GM12878 (cell line): Measurements from ENCODE around the gene RBM4B. TPM values are rescaled to one million over a fixed set of nuclear protein-coding genes. Genes with fewer than 3 reads are reported as not detected.

Experiments used
- ATAC-seq: fragments of 200-7000 bp; cut with Tn5 transposase; 3 replicates; pipeline ENCODE4 v1.9.1; 2020; ENCODE audit warnings: mild to moderate bottlenecking, moderate library complexity
- BruUV-seq: library from RNA; stranded (reverse); fragments of 400-500 nt; replicated peaks from 2 replicates; lab custom pipeline; 2021; lab: Mats Ljungman, UMichigan
- CTCF ChIA-PET: fragments of 300-600 bp; sonication (Branson Sonifier 250); formaldehyde crosslinking; extraction: SDS; loops from one replicate; lab custom pipeline; 2021; ENCODE audit warnings: inconsistent platforms; lab: Yijun Ruan, JAX
- POLR2A ChIA-PET: fragments of 350-600 bp; formaldehyde crosslinking; extraction: SDS; loops from one replicate; lab custom pipeline; 2021; ENCODE audit warnings: inconsistent platforms; lab: Charles Lee
- RAD21 ChIA-PET: fragments of 300-600 bp; sonication (Branson Sonifier 250); formaldehyde crosslinking; loops from one replicate; lab custom pipeline; 2023; ENCODE audit warnings: antibody characterized with exemption; ENCODE audit not compliant: unreplicated experiment; lab: Charles Lee
- SMC1A ChIA-PET: fragments of 300-600 bp; sonication (Branson Sonifier 250); formaldehyde crosslinking; loops from one replicate; lab custom pipeline; 2023; ENCODE audit not compliant: unreplicated experiment, uncharacterized antibody; lab: Charles Lee
- DNase-seq: peaks from one replicate; pipeline ENCODE4 v3.0.0-alpha.2; 2011; ENCODE audit warnings: low read depth, low spot score
- FAIRE-seq: peaks from 3 replicates; lab custom pipeline; 2011; peaks lifted over from hg19 to GRCh38; lab: Jason Lieb, UNC
- H2AFZ ChIP-seq: 2 replicates; pipeline ENCODE4 v1.6.0; 2011; ENCODE audit warnings: low read depth, low read length, control low read depth; ENCODE audit not compliant: control insufficient read depth
- H3K27ac ChIP-seq: 2 replicates; pipeline ENCODE4 v1.5.1; 2011; ENCODE audit warnings: control low read depth; ENCODE audit not compliant: control insufficient read depth, insufficient read depth
- H3K27me3 ChIP-seq, 2 experiments: replicated peaks in 1 of 2; 2 replicates each; pipeline versions ENCODE4 v1.6.0 to v1.6.1; 2011; ENCODE audit warnings: low read length in 1 of 2; ENCODE audit not compliant: control insufficient read depth in 2 of 2, insufficient read depth in 2 of 2
- H3K36me3 ChIP-seq, 2 experiments: 2 replicates each; pipeline ENCODE4 v1.5.1; 2011; ENCODE audit warnings: low read length in 1 of 2; ENCODE audit not compliant: control insufficient read depth in 2 of 2, insufficient read depth in 2 of 2
- H3K4me1 ChIP-seq: 2 replicates; pipeline ENCODE4 v1.6.1; 2011; ENCODE audit warnings: mild to moderate bottlenecking, low read length, moderate library complexity, mixed read lengths; ENCODE audit not compliant: control insufficient read depth, insufficient read depth
- H3K4me2 ChIP-seq: 2 replicates; pipeline ENCODE4 v1.6.0; 2011; ENCODE audit warnings: control low read depth; ENCODE audit not compliant: control insufficient read depth, insufficient read depth
- H3K4me3 ChIP-seq: fragments of 200-600 bp; sonication (generic); 2 replicates; pipeline ENCODE4 v1.5.1; 2016
- H3K79me2 ChIP-seq: 2 replicates; pipeline ENCODE4 v1.6.0; 2011; ENCODE audit warnings: low read length; ENCODE audit not compliant: control insufficient read depth, insufficient read depth
- H3K9ac ChIP-seq: 2 replicates; pipeline ENCODE4 v1.8.0; 2011; ENCODE audit warnings: low read length, control low read depth, mixed read lengths; ENCODE audit not compliant: control insufficient read depth, insufficient read depth
- H3K9me3 ChIP-seq: replicated peaks from 3 replicates; pipeline ENCODE4 v1.5.1; 2011; ENCODE audit warnings: mild to moderate bottlenecking, low read length; ENCODE audit not compliant: control insufficient read depth, insufficient read depth
- H4K20me1 ChIP-seq: 2 replicates; pipeline ENCODE4 v1.6.0; 2011; ENCODE audit not compliant: control insufficient read depth, insufficient read depth
- CHD1 ChIP-seq: IDR thresholded peaks from 2 replicates; pipeline ENCODE4 v1.6.1; 2012; ENCODE audit warnings: low read depth, low read length, improper control_type of control experiment
- CREM ChIP-seq: IDR thresholded peaks from 2 replicates; pipeline ENCODE4 v1.6.1; 2014; ENCODE audit warnings: antibody characterized with exemption, low read depth
- HDAC2 ChIP-seq: fragments of 200-600 bp; sonication (generic); IDR thresholded peaks from 2 replicates; pipeline ENCODE4 v1.6.1; 2017
- HDAC6 ChIP-seq: fragments of 200-600 bp; sonication (generic); IDR thresholded peaks from one replicate; pipeline ENCODE4 v1.8.0; 2017; ENCODE audit warnings: antibody characterized with exemption; ENCODE audit not compliant: unreplicated experiment
- IKZF1 ChIP-seq: fragments of 450-650 bp; conservative IDR thresholded peaks from 2 replicates; pipeline ENCODE4 v1.6.1; 2017; ENCODE audit warnings: antibody characterized with exemption, mild to moderate bottlenecking
- MTA3 ChIP-seq: IDR thresholded peaks from 2 replicates; pipeline ENCODE4 v1.6.1; 2012; ENCODE audit warnings: low read length, inconsistent platforms, borderline replicate concordance
- NR2F1 ChIP-seq: fragments of 450-650 bp; conservative IDR thresholded peaks from 2 replicates; pipeline ENCODE4 v1.6.1; 2017; ENCODE audit warnings: mild to moderate bottlenecking
- POLR2A ChIP-seq: IDR thresholded peaks from 2 replicates; pipeline ENCODE4 v1.6.1; 2011; ENCODE audit warnings: low read depth, mild to moderate bottlenecking, low read length
- POLR2AphosphoS2 ChIP-seq: IDR thresholded peaks from 2 replicates; pipeline ENCODE4 v1.6.1; 2011; ENCODE audit warnings: low read depth, mild to moderate bottlenecking, low read length, improper control_type of control experiment, moderate library complexity
- RB1 ChIP-seq: fragments of 450-650 bp; formaldehyde crosslinking; IDR thresholded peaks from 2 replicates; pipeline ENCODE4 v1.6.1; 2017; ENCODE audit warnings: mild to moderate bottlenecking, borderline replicate concordance
- SMAD5 ChIP-seq: IDR thresholded peaks from 2 replicates; pipeline ENCODE4 v1.6.1; 2016; ENCODE audit warnings: antibody characterized with exemption, low read depth
- YY1 ChIP-seq: IDR thresholded peaks from 2 replicates; pipeline ENCODE4 v1.6.1; 2011; ENCODE audit warnings: low read depth, mild to moderate bottlenecking, low read length
- WGBS: methylation state at CpG from one replicate; pipeline ENCODE4 v1.1.6; 2016; ENCODE audit warnings: low lambda C conversion rate; ENCODE audit not compliant: insufficient replicate concordance, insufficient coverage; ENCODE audit errors: missing lambda C conversion rate; 5-methylcytosine and 5-hydroxymethylcytosine counted together
- in situ Hi-C: fragments of 300-500 bp; cut with MboI; formaldehyde crosslinking; loops from 9 replicates; pipeline ENCODE4 v1.14.3; 2018; ENCODE audit warnings: mixed read lengths
- intact Hi-C: fragments of 100-400 bp; cut with micrococcal nuclease; formaldehyde crosslinking; loops from one replicate; pipeline ENCODE4 v1.14.2; 2022; ENCODE audit not compliant: unreplicated experiment
- polyA plus RNA-seq, 11 experiments: library from polyadenylated mRNA; depleted of rRNA in 4 of 11; unstranded in 6 of 11; stranded (reverse) in 5 of 11; fragments of >200 nt; fragmentation: Nextera tagmentation in 4 of 11; fragmentation: Illumina TruSeq in 1 of 11; extraction: Ambion mirVana in 4 of 11; extraction: Trizol in 1 of 11; gene quantifications; 1 replicate in 1 of 11; 2 replicates in 10 of 11; pipeline versions ENCODE4 v1.2.1 to v1.2.3, GENCODE V29; 2011 to 2016; ENCODE audit warnings: inconsistent platforms in 2 of 11, missing spikeins in 2 of 11, low read depth in 1 of 11
- total RNA-seq, 4 experiments: library from RNA; depleted of rRNA in 3 of 4; stranded (reverse); fragments of >200 nt in 3 of 4; fragmentation: Illumina TruSeq in 1 of 4; extraction: Trizol in 1 of 4; gene quantifications; 2 replicates each; pipeline versions ENCODE4 v1.2.1 to v1.2.3, GENCODE V29; 2013 to 2021
- TF ChIP-seq, protein P1 (sequence below): fragments of 450-650 bp; conservative IDR thresholded peaks from 2 replicates; pipeline ENCODE4 v1.6.1; 2017; ENCODE audit warnings: mild to moderate bottlenecking, moderate library complexity
- TF ChIP-seq, protein P2 (sequence below): IDR thresholded peaks from 2 replicates; pipeline ENCODE4 v1.6.1; 2012; ENCODE audit warnings: low read depth, low read length, improper control_type of control experiment
- TF ChIP-seq, protein P3 (sequence below): fragments of 450-650 bp; IDR thresholded peaks from 2 replicates; pipeline ENCODE4 v1.6.1; 2017; ENCODE audit warnings: antibody characterized with exemption, mild to moderate bottlenecking, moderate library complexity
- TF ChIP-seq, protein P4 (sequence below), 3 experiments: IDR thresholded peaks in 2 of 3; conservative IDR thresholded peaks in 1 of 3; 2 replicates each; pipeline ENCODE4 v1.5.1; 2011; ENCODE audit warnings: low read depth in 3 of 3, low read length in 3 of 3, mild to moderate bottlenecking in 3 of 3, control low read depth in 2 of 3, moderate library complexity in 2 of 3, inconsistent platforms in 1 of 3, mixed read lengths in 1 of 3; ENCODE audit not compliant: control insufficient read depth in 2 of 3, insufficient read depth in 1 of 3; ENCODE audit errors: extremely low read depth in 1 of 3

The RBM4B gene
- total and polyA plus RNA-seq, 10 of the 15 experiments (the other 5 are each of a cell fraction or from before 2014, with no cell fraction given): 16.1 to 37.0 (median 21.6) TPM

DNA sequence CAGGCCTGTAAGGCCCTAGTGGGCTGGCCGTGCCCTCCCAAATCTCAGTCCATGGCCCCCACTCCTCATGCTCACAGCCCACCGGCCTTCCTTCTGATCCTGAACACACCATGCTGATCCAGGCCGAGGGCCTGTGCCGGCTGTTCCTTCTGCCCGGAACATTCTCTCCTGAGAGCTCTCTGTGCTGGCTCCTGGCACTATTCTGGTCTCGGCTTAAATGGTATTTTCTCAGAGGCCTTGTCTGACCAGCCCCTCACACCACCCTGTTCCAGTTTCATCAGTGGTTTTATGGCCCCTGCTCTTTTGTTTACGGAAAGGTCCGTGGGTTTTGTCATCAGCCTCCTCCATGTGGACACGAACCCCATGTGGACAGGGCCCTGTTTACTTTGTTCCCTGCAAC lies 29.3 kb upstream of the RBM4B start:
- RAD21 ChIA-PET: no interaction called here
- FAIRE-seq: no peak
- H3K9me3 ChIP-seq: no peaks in the 10 kb centered on the region
- SMC1A ChIA-PET: no interaction called here
- H3K9ac ChIP-seq: no peak overlapping the region
- in situ Hi-C loops (no loop called here), intact Hi-C loops (no loop called here)
- no peaks in the 10 kb centered on the region for H3K36me3 ChIP-seq
- no peak overlapping the region for H3K27ac ChIP-seq
- no peak overlapping the region for H3K4me2 ChIP-seq
- POLR2A ChIA-PET: no interaction called here
- no peak overlapping the region for H2AFZ ChIP-seq
- CTCF ChIA-PET: no interaction called here
- H3K79me2 ChIP-seq: no peaks in the 10 kb centered on the region
- no peak for ATAC-seq
- 54% methylated on average over 9 of the region's 9 CpGs for WGBS
- H3K27me3 ChIP-seq: no peaks in the 10 kb centered on the region
- no TSS peak for BruUV-seq
- DNase-seq: no peak
- no peak overlapping the region for H3K4me3 ChIP-seq
- no peaks in the 10 kb centered on the region for H4K20me1 ChIP-seq
- H3K4me1 ChIP-seq: no peaks in the 10 kb centered on the region
- TF ChIP-seq CHD1 (no peak), YY1 (no peak), SMAD5 (no peak), POLR2A (no peak), HDAC2 (no peak), POLR2AphosphoS2 (no peak), RB1 (no peak), NR2F1 (no peak), CREM (no peak), HDAC6 (no peak), MTA3 (no peak), IKZF1 (no peak)
- TF ChIP-seq, protein P1, sequence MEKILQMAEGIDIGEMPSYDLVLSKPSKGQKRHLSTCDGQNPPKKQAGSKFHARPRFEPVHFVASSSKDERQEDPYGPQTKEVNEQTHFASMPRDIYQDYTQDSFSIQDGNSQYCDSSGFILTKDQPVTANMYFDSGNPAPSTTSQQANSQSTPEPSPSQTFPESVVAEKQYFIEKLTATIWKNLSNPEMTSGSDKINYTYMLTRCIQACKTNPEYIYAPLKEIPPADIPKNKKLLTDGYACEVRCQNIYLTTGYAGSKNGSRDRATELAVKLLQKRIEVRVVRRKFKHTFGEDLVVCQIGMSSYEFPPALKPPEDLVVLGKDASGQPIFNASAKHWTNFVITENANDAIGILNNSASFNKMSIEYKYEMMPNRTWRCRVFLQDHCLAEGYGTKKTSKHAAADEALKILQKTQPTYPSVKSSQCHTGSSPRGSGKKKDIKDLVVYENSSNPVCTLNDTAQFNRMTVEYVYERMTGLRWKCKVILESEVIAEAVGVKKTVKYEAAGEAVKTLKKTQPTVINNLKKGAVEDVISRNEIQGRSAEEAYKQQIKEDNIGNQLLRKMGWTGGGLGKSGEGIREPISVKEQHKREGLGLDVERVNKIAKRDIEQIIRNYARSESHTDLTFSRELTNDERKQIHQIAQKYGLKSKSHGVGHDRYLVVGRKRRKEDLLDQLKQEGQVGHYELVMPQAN: no peak
- TF ChIP-seq, protein P2, sequence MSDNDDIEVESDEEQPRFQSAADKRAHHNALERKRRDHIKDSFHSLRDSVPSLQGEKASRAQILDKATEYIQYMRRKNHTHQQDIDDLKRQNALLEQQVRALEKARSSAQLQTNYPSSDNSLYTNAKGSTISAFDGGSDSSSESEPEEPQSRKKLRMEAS: no peak
- TF ChIP-seq, protein P3, sequence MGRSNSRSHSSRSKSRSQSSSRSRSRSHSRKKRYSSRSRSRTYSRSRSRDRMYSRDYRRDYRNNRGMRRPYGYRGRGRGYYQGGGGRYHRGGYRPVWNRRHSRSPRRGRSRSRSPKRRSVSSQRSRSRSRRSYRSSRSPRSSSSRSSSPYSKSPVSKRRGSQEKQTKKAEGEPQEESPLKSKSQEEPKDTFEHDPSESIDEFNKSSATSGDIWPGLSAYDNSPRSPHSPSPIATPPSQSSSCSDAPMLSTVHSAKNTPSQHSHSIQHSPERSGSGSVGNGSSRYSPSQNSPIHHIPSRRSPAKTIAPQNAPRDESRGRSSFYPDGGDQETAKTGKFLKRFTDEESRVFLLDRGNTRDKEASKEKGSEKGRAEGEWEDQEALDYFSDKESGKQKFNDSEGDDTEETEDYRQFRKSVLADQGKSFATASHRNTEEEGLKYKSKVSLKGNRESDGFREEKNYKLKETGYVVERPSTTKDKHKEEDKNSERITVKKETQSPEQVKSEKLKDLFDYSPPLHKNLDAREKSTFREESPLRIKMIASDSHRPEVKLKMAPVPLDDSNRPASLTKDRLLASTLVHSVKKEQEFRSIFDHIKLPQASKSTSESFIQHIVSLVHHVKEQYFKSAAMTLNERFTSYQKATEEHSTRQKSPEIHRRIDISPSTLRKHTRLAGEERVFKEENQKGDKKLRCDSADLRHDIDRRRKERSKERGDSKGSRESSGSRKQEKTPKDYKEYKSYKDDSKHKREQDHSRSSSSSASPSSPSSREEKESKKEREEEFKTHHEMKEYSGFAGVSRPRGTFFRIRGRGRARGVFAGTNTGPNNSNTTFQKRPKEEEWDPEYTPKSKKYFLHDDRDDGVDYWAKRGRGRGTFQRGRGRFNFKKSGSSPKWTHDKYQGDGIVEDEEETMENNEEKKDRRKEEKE: no peak
- TF ChIP-seq, protein P4, sequence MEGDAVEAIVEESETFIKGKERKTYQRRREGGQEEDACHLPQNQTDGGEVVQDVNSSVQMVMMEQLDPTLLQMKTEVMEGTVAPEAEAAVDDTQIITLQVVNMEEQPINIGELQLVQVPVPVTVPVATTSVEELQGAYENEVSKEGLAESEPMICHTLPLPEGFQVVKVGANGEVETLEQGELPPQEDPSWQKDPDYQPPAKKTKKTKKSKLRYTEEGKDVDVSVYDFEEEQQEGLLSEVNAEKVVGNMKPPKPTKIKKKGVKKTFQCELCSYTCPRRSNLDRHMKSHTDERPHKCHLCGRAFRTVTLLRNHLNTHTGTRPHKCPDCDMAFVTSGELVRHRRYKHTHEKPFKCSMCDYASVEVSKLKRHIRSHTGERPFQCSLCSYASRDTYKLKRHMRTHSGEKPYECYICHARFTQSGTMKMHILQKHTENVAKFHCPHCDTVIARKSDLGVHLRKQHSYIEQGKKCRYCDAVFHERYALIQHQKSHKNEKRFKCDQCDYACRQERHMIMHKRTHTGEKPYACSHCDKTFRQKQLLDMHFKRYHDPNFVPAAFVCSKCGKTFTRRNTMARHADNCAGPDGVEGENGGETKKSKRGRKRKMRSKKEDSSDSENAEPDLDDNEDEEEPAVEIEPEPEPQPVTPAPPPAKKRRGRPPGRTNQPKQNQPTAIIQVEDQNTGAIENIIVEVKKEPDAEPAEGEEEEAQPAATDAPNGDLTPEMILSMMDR (IDR thresholded peaks at IDR 0.05 in 2 of 3, conservative IDR thresholded peaks at IDR 0.05 in 1 of 3; ENCODE audit: control insufficient read depth in 2 of 3, extremely low read depth in 1 of 3, insufficient read depth in 1 of 3, low read depth in 3 of 3, low read length in 3 of 3): no peak
